ENCODE data around the gene LGR6.

DNA sequence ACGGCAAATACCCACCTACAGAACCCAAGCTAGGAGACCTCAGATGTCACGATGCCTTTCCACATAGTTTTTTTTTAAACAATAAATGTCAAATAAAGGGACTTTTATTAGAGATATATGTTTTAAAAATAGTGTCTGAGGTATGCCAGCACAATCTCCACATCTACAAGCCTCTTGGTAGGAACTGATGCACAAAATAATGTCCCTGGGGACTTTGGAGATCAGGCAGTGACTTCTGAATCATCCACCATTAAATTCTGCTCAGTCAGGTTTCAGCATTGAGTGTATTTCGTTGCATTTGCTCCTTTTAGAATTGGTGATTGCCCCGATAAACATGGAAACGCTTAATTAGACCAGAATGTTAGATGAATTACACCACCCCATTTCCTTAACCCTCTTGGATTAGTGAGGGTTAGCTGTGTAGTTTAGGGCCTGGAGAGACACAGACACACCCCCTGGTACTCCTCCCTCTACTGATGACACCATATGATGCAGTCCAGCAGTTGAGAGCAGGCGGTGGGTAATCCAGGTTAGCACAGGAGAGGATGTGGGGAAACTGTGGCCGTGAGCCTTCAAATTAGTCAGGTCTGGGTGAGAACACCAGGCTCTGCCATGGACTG is 33.6 kb downstream of the LGR6 start:
- TF ChIP-seq SUZ12 (IDR thresholded peaks at IDR 0.05; ENCODE audit: extremely low read depth, insufficient read depth, insufficient read length) = no peak
- no peak for TF ChIP-seq YY1 (IDR thresholded peaks at IDR 0.05; ENCODE audit: insufficient read depth, insufficient read length)

All from NT2/D1 (cell line).